Kasumi-1 (cell line): ENCODE data around the gene NPR1.
"Not testable (repeated sequence)": the region's sequence is repeated elsewhere in the genome, so short reads cannot be mapped to it uniquely, and the experiment has no call there.

Source experiments
- DNase-seq, 2 experiments: peaks; one replicate each; lab custom pipeline; 2025; lab: John Stamatoyannopoulos, UW

The NPR1 gene

DNA sequence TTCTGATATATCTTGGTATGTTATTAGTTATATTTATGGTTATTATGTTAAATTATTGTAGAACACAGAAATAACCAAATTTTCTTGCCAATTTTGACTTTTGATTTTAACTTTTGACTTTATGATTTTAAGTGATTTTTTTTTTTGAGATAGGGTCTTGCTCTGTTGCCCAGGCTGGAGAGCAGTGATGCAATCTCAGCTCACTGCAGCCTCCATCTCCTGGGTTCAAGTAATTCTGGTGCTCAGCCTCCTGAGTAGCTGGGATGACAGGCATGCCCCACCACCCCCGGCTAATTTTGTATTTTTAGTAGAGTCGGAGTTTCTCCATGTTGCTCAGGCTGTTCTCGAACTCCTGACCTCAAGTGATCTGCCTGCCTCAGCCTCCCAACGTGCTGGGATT lies 46.1 kb downstream of the NPR1 start:
- DNase-seq: not testable (repeated sequence)

DNA sequence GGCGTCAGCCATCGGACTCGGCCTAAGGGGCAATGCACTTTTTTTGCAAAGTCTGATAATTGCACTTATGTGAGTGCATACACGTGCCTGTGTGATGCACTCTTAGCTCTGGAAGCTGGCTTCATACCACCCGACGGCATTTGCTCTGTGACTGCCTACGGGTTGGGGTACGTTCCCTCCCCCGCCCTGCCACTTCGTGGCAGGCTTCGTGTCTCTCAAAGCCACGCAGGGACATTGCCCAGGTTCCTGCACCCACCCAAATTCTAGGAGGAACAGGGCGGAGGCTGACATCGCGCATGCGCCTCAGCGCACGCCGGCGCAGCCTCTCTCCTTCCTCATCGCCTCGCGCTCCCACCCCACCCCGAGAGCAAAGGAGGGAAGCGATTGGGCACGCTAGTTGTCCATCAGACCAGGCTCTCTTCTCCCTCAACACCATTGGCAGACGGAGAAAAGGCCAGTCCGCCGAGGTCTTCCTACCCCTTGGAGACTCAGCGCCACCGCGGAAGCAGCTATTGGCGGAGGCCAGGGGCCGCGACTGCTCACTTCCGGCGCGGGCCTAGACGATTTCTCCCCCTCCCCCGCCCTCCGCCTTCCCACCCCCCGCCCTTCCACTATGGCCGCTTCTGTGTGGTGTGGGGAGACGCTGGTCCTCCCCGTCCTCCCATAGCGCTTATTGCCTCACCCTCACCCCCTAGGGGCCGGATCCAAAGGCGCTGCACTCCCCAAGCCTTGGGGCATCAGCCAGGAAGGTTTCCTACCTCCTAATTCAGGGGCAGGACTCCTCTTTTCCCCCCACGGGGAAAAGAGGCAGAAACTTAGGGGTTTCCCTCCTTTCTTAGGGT lies 49.2 kb downstream of the NPR1 start, which contains the start of gene INTS3:
TSS of gene INTS3 (plus strand) at position 588 of the 842 bp plus-strand sequence. CDS start 585 bp downstream, outside the sequence.
- peak; percentile 99 for DNase-seq

DNA sequence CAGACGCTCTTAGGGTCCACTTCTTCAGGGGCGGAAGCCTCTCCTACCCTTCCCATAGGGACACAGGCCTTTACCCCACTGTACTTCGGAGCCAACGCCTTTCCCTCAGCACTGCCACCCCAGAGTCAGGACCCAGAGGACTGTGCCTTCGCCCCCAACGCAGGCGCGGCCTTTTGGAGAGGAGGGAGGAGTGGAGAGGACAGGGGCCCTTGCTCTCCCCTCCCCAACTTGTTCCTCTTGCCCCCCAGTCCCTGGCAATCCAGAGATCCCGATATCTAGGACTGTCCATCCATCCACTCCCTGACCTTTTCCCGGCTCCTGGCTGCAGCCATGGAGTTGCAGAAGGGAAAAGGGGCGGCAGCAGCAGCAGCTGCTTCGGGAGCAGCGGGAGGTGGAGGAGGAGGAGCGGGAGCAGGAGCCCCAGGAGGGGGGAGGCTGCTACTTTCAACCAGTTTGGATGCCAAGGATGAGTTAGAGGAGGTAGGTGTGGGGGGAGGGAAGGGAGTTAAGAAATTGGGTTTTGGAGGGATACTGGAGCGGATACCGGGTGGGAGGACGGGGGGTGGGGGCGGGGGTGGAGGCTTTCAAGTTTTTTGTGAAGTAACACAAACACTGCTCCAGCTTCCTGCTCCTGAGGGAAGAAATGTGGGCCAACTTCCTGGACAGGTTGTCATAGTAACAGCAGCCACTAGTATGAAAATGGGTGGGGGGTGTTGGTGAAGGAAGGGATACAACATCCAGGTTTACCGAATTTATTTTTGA lies 50.0 kb downstream of the NPR1 start:
- DNase-seq: peak; percentile 29 to 50

DNA sequence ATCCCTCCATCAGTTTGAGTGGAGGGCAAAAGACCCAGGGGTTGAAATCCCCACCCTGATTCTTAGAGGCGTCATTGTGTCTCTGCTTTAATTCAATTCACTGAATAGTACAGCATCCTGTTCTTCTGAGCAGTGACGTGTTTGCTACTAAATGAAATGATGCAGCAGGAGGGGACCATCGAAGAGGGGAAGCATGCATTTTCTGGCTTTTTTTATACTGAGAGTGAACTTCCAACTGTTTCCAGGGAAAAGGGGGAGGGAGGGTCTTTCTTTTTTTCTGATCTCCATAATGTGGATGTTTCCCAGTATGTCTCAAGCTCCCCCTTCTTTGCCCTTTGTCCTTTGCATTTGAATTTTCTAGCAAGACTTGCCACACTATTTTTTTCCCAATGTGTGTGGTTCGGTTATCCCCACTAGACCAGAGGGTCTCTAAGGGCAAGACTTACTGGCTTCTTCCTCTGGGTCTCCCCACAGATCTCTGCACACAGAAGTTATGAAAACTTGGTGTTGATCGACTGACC lies 52.0 kb downstream of the NPR1 start:
- DNase-seq: no peak

DNA sequence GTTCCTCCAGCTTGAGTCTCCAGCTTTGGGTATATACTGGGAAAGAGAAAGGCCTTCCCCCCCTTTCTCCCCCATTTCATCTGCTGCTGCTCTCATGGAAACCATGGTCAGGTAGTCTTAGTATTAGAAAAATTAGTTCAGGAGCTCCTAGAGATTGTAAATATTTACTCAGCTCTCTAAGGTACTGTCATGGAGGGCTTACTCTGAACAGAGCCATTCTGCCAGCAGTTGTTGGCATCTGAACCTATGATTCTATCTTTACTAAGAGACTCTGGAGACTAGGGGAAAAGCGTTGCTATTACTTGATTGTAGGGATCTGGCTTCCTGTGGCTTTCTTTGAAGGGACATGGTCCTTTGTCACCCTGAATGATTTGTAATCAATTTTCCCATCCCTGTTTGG lies 55.5 kb downstream of the NPR1 start:
- DNase-seq: no peak

DNA sequence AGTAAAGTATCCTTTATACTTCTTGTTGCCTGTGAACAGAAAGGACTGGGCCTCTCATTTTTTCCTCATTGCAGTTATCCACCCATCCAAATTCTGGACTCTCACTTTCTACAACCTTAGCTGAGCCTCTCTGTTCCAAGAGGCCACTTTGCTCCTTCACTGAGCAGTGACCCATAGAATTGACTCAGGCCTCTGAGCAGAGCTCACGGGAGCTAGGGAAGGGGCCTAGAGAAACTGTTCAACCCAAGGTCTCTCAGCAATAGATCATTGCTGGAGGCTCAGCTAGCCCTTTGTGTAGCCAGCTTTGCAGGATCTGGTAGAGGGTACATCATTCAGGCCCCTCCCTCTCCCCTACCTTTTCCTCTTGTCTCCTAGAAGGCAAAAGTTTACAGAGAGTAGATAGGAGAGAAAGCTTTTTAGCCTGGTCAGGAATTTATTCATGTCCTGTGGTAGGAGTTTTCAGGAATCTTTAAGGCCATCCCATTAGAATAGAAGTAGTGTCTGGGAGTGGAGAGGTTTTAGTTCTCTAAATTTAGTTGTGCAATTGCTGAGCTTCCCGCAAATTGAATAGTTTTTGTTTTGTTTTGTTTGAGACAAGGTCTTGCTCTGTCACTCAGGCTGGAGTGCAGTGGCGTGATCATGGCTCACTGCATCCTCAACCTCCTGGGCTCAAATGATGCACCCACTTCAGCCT lies 56.1 kb downstream of the NPR1 start:
- no peak for DNase-seq

DNA sequence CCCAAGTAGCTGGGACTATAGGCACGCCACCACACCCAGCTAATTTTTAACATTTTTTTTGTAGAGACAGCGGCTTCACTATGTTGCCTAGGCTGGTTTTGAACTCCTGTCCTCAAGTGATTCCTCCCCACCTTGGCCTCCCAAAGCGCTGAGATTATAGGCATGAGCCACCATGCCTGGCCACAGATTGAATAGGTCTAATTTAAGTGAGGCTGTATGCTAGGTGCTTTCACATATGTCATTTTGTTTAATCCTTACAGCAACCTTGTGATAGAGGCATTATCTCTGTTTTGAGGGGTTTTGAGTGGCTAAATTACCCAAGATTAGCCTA lies 56.6 kb downstream of the NPR1 start:
- no peak for DNase-seq

DNA sequence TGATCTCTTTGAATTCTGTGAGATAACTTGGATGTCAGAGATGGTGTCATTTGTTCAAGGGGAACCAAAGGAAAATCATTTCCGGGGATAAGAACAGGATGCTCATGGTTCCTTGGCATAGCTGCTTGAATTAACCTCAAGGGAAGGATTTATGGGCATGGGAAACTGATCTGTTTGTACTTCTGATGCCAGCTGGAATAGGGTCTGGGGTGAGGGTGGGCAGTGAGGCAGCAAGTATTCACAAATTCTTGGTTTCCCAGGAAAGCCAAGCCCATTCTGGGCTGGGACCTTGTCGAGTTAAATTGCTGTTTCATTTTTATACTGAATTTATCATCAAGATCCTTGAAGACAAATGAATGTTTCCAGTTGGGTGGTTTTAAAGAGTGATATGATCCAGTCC lies 63.5 kb downstream of the NPR1 start:
- no peak for DNase-seq

DNA sequence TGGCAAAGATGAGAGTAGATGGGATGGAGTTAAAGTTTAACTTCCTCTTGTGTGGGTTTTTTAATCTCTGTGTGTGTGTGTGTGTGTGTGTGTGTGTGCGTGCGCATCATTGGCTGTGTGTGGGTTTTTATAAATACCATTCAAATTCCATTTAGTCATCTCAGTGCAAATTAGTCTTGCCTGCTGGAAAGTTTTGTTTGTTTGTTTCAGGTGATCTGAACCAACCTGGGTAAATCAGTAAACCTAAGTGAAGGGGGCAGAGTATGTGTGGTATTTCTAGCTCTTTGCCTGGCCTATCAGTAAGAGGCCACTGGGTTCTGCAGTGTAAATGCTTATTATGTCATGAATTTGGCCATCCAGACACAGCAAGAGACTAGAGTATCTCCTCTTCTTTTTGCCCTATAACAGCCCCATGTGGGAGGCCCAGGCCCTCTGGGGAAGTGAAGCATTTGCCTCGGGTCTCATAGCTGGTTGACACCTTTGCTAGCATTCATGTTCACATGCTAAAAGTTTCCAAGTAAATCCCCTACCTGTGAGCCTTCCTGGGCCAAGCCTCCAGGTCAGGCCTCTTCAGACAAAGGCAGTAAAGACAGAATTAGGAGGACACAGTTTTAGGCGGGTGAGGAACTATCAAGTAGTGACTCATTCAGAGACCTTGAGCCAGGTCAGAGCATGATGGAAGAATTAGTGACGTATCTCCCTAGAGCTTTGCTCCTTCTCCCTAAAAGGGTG lies 64.1 kb downstream of the NPR1 start:
- peak; percentile 35 to 42 for DNase-seq
